GM13976 (cell line): ENCODE data around the gene DNMT3A.

ENCODE experiments used
- DNase-seq: peaks from one replicate; pipeline ENCODE4 v3.0.0; 2012; ENCODE audit warnings: low spot score
- CTCF ChIP-seq: IDR thresholded peaks from 2 replicates; pipeline ENCODE4 v1.5.1; 2012; ENCODE audit warnings: borderline replicate concordance, mild to moderate bottlenecking; ENCODE audit not compliant: insufficient read depth; ENCODE audit errors: extremely low read depth, missing control alignments, control extremely low read depth
- in situ Hi-C: fragments of 300-500 bp; cut with MboI; formaldehyde crosslinking; loops from one replicate; pipeline ENCODE4 v1.12.0; 2022; ENCODE audit warnings: low sequenced_read_pairs, mixed read lengths, inconsistent platforms; ENCODE audit not compliant: unreplicated experiment

DNMT3A gene

GRCh38 chr2:25373269-25373981 lies 31.7 kb upstream of the DNMT3A start:
- TF ChIP-seq CTCF: no peak
- no peak for DNase-seq
- in situ Hi-C loops: no loop called here

GRCh38 chr2:25372405-25373268 lies 30.9 kb upstream of the DNMT3A start:
- in situ Hi-C loops: no loop called here

GRCh38 chr2:25371253-25372241 lies 29.8 kb upstream of the DNMT3A start:
- no peak for DNase-seq
- TF ChIP-seq CTCF: no peak
- in situ Hi-C loops: no loop called here

More at GRCh38 chr2:25372405-25373268, 30.9 kb upstream of the DNMT3A start:
- TF ChIP-seq CTCF: no peak
- DNase-seq: no peak

- in situ Hi-C loops: no loop called here
- no peak for TF ChIP-seq CTCF
- DNase-seq: no peak
Measured at GRCh38 chr2:25369876-25370275, 28.2 kb upstream of the DNMT3A start.

- in situ Hi-C loops: no loop called here
- no peak for DNase-seq
- no peak for TF ChIP-seq CTCF
Measured at GRCh38 chr2:25369439-25369838, 27.7 kb upstream of the DNMT3A start.

- no peak for DNase-seq
- TF ChIP-seq CTCF: no peak
- in situ Hi-C loops: no loop called here
Measured at GRCh38 chr2:25368660-25369059, 26.9 kb upstream of the DNMT3A start.
